ENCODE measurements around the gene DGKG.

Gene DGKG

GRCh38 chr3:186315581-186316354 lies 46.3 kb downstream of the DGKG start:
- no peaks in the 10 kb centered on the region for H3K79me2 ChIP-seq (ENCODE audit: control insufficient read depth, low read length)
- TF ChIP-seq EZH2phosphoT487 (IDR thresholded peaks at IDR 0.05; ENCODE audit: borderline replicate concordance, low read length) (no peak), CTCF (IDR thresholded peaks at IDR 0.05; ENCODE audit: low read depth, low read length, poor library complexity, severe bottlenecking) (no peak)
- H3K4me1 ChIP-seq (ENCODE audit: control insufficient read depth, low read length): no peaks in the 10 kb centered on the region
- no peaks in the 10 kb centered on the region for H3K27me3 ChIP-seq (ENCODE audit: control insufficient read depth, low read length)
- H3F3A ChIP-seq (ENCODE audit: control insufficient read depth, insufficient read depth): no peaks in the 10 kb centered on the region
- no peak overlapping the region for H3K27ac ChIP-seq (ENCODE audit: low read depth, low read length)
- no peaks in the 10 kb centered on the region for H3K36me3 ChIP-seq (ENCODE audit: control insufficient read depth, low read length)
- no peaks in the 10 kb centered on the region for H3K9me2 ChIP-seq (replicated peaks; ENCODE audit: control insufficient read depth, low read length)
- no peak overlapping the region for H3K4me3 ChIP-seq (ENCODE audit: low read length)
- H4K20me1 ChIP-seq (ENCODE audit: control insufficient read depth, insufficient read depth, low read depth, low read length): no peaks in the 10 kb centered on the region
- no peaks in the 10 kb centered on the region for H3K9me3 ChIP-seq (ENCODE audit: control insufficient read depth, insufficient read depth, low read length)
- H3K4me2 ChIP-seq (ENCODE audit: low read length): no peak overlapping the region

GRCh38 chr3:186314896-186315295 lies 47.1 kb downstream of the DGKG start:
- Histone ChIP-seq H3K4me3 (ENCODE audit: low read length) (no peak overlapping the region), H3K9me3 (ENCODE audit: control insufficient read depth, insufficient read depth, low read length) (no peaks in the 10 kb centered on the region), H3K27ac (ENCODE audit: low read depth, low read length) (no peak overlapping the region), H3K36me3 (ENCODE audit: control insufficient read depth, low read length) (no peaks in the 10 kb centered on the region), H3K79me2 (ENCODE audit: control insufficient read depth, low read length) (no peaks in the 10 kb centered on the region), H3K4me2 (ENCODE audit: low read length) (no peak overlapping the region), H3K4me1 (ENCODE audit: control insufficient read depth, low read length) (no peaks in the 10 kb centered on the region), H3K27me3 (ENCODE audit: control insufficient read depth, low read length) (no peaks in the 10 kb centered on the region), H3F3A (ENCODE audit: control insufficient read depth, insufficient read depth) (no peaks in the 10 kb centered on the region), H4K20me1 (ENCODE audit: control insufficient read depth, insufficient read depth, low read depth, low read length) (no peaks in the 10 kb centered on the region), H3K9me2 (replicated peaks; ENCODE audit: control insufficient read depth, low read length) (no peaks in the 10 kb centered on the region)
- TF ChIP-seq CTCF (IDR thresholded peaks at IDR 0.05; ENCODE audit: low read depth, low read length, poor library complexity, severe bottlenecking) (no peak), EZH2phosphoT487 (IDR thresholded peaks at IDR 0.05; ENCODE audit: borderline replicate concordance, low read length) (no peak)

- Histone ChIP-seq H3K4me2 (ENCODE audit: low read length) (no peak overlapping the region), H3K27me3 (ENCODE audit: control insufficient read depth, low read length) (no peaks in the 10 kb centered on the region), H3K27ac (ENCODE audit: low read depth, low read length) (no peak overlapping the region), H3F3A (ENCODE audit: control insufficient read depth, insufficient read depth) (no peaks in the 10 kb centered on the region), H3K4me3 (ENCODE audit: low read length) (no peak overlapping the region), H3K36me3 (ENCODE audit: control insufficient read depth, low read length) (no peaks in the 10 kb centered on the region), H3K9me2 (replicated peaks; ENCODE audit: control insufficient read depth, low read length) (no peaks in the 10 kb centered on the region; the same call in 1 of the 2 replicates), H3K4me1 (ENCODE audit: control insufficient read depth, low read length) (no peaks in the 10 kb centered on the region), H3K79me2 (ENCODE audit: control insufficient read depth, low read length) (no peaks in the 10 kb centered on the region), H4K20me1 (ENCODE audit: control insufficient read depth, insufficient read depth, low read depth, low read length) (no peaks in the 10 kb centered on the region), H3K9me3 (ENCODE audit: control insufficient read depth, insufficient read depth, low read length) (no peaks in the 10 kb centered on the region)
- TF ChIP-seq CTCF (IDR thresholded peaks at IDR 0.05; ENCODE audit: low read depth, low read length, poor library complexity, severe bottlenecking): no peak
- TF ChIP-seq EZH2phosphoT487 (IDR thresholded peaks at IDR 0.05; ENCODE audit: borderline replicate concordance, low read length): no peak
These were observed 50.6 kb downstream of the DGKG start for GRCh38 chr3:186311441-186311840.
